ENCODE results near the gene SYTL4. TPM values are rescaled to one million over a fixed set of nuclear protein-coding genes. Genes with fewer than 3 reads are reported as not detected.

The SYTL4 gene
- total and polyA plus RNA-seq, 2 of the 13 experiments (the other 11 are each of a cell fraction or from before 2014, with no cell fraction given) = 0.41 to 0.73 TPM

DNA sequence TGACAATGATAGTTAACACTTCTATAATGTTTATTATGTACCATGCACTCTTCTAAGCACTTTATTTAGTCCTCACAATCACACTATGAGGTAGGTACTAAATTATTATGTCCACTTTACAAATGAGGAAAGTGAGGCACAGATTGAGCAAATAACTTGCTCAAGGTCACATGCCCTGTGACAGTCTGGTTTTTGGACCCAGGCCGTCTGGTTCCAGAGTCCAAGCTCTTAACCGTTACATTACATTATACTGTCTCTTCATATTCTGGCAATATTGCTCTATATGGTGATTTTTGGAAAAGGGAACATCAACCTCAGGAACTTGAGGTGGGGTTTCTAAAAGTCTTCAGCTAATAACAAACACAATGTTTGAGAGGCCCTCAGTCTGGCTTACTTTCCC lies 12.8 kb downstream of the SYTL4 start:
- Histone ChIP-seq H3K4me1 (ENCODE audit: insufficient read depth, low read length) (no peaks in the 10 kb centered on the region), H3K79me2 (ENCODE audit: insufficient read depth, low read length) (no peaks in the 10 kb centered on the region), H4K20me1 (ENCODE audit: insufficient read depth, low read length) (no peaks in the 10 kb centered on the region), H3K27ac (ENCODE audit: extremely low read length, insufficient read depth, low read length) (no peak overlapping the region), H3K27me3 (ENCODE audit: control insufficient read depth in 1 of 2, insufficient read depth in 2 of 2, low read length in 2 of 2) (no peaks in the 10 kb centered on the region), H3K9me3 (ENCODE audit: low read length) (no peaks in the 10 kb centered on the region), H2AFZ (ENCODE audit: low read length) (no peak overlapping the region), H3K4me2 (ENCODE audit: low read depth, low read length) (no peak overlapping the region), H3K4me3 (replicated peaks in 1 of 3; ENCODE audit: insufficient read depth in 1 of 3, low read depth in 2 of 3, low read length in 3 of 3) (no peak overlapping the region), H3K36me3 (replicated peaks in 1 of 2; ENCODE audit: control insufficient read depth in 1 of 2, insufficient read depth in 2 of 2, low read length in 2 of 2) (no peaks in the 10 kb centered on the region), H3K9ac (ENCODE audit: insufficient read depth, low read depth, low read length) (no peak overlapping the region)
- no TSS peak for BruUV-seq (replicated peaks)
- CTCF ChIA-PET (ENCODE audit: low intra/inter-chr PET ratio, low total read pairs) = no interaction called here
- in situ Hi-C loops (cut with HindIII; ENCODE audit: extremely low pct_ligation_motif_present, low pct_unique_long_range_greater_than_20kb) = no loop called here
- POLR2A ChIA-PET = no interaction called here
- DNase-seq (ENCODE audit: low spot score) (no peak), FAIRE-seq (no peak), ATAC-seq (no peak)
- WGBS (ENCODE audit: low lambda C conversion rate) = 11% methylated on average over 2 of the region's 2 CpGs
- intact Hi-C loops (cut with micrococcal nuclease; ENCODE audit: unreplicated experiment) = no loop called here
- TF ChIP-seq CBFB (CRISPR knock-in tag; IDR thresholded peaks at IDR 0.05) = no peak
- no peak for TF ChIP-seq ZNF282 (IDR thresholded peaks at IDR 0.05; ENCODE audit: partially characterized antibody)
- no peak for TF ChIP-seq GZF1 (CRISPR knock-in tag; IDR thresholded peaks at IDR 0.05)
- no peak for TF ChIP-seq GTF3A (CRISPR knock-in tag; conservative IDR thresholded peaks at IDR 0.05)
- TF ChIP-seq ZBTB33 (CRISPR knock-in tag; IDR thresholded peaks at IDR 0.05) = no peak
- TF ChIP-seq SAFB2 (CRISPR knock-in tag; IDR thresholded peaks at IDR 0.05; ENCODE audit: borderline replicate concordance, low read depth) = no peak
- no peak for TF ChIP-seq MEIS2 (CRISPR knock-in tag; IDR thresholded peaks at IDR 0.05)
- TF ChIP-seq, protein P1, sequence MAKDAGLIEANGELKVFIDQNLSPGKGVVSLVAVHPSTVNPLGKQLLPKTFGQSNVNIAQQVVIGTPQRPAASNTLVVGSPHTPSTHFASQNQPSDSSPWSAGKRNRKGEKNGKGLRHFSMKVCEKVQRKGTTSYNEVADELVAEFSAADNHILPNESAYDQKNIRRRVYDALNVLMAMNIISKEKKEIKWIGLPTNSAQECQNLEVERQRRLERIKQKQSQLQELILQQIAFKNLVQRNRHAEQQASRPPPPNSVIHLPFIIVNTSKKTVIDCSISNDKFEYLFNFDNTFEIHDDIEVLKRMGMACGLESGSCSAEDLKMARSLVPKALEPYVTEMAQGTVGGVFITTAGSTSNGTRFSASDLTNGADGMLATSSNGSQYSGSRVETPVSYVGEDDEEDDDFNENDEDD (CRISPR knock-in tag; IDR thresholded peaks at IDR 0.05; ENCODE audit: borderline replicate concordance) = no peak
- TF ChIP-seq KMT2A (CRISPR knock-in tag; IDR thresholded peaks at IDR 0.05) = no peak
- TF ChIP-seq ZNF761 (CRISPR knock-in tag; conservative IDR thresholded peaks at IDR 0.05) = no peak
- TF ChIP-seq NR3C1 (CRISPR knock-in tag; IDR thresholded peaks at IDR 0.05) = no peak
- TF ChIP-seq TCF7 (IDR thresholded peaks at IDR 0.05; ENCODE audit: low read depth) = no peak
- TF ChIP-seq FOXC1 (CRISPR knock-in tag; IDR thresholded peaks at IDR 0.05; ENCODE audit: borderline replicate concordance) = no peak
- TF ChIP-seq GATAD1 (CRISPR knock-in tag; IDR thresholded peaks at IDR 0.05) = no peak
- no peak for TF ChIP-seq ATF7-NPFF (CRISPR knock-in tag; IDR thresholded peaks at IDR 0.05; ENCODE audit: low read depth)
- TF ChIP-seq PLRG1 (conservative IDR thresholded peaks at IDR 0.05) = no peak
- TF ChIP-seq NFYC (CRISPR knock-in tag; IDR thresholded peaks at IDR 0.05) = no peak
- TF ChIP-seq SP5 (CRISPR knock-in tag; IDR thresholded peaks at IDR 0.05; ENCODE audit: borderline replicate concordance, low read depth) = no peak
- no peak for TF ChIP-seq KDM5B (CRISPR knock-in tag; IDR thresholded peaks at IDR 0.05; ENCODE audit: borderline replicate concordance)
- no peak for TF ChIP-seq SP4 (CRISPR knock-in tag; IDR thresholded peaks at IDR 0.05)

All from HepG2 (cell line).